Hepatocyte (in vitro differentiated cells): ENCODE measurements around the gene LEMD2.

Experiments
- EZH2 ChIP-seq: fragments of 200-600 bp; sonication (generic); IDR thresholded peaks from 2 replicates; pipeline ENCODE4 v1.6.1; 2016; ENCODE audit warnings: antibody characterized with exemption, mild to moderate bottlenecking, borderline replicate concordance
- EZH2phosphoT487 ChIP-seq: fragments of 200-600 bp; sonication (generic); IDR thresholded peaks from one replicate; pipeline ENCODE4 v1.6.1; 2018; ENCODE audit warnings: antibody characterized with exemption, mild to moderate bottlenecking, low read depth, moderate library complexity; ENCODE audit not compliant: unreplicated experiment, severe bottlenecking
- TF ChIP-seq, protein P1 (sequence below): fragments of 200-600 bp; sonication (generic); IDR thresholded peaks from 2 replicates; pipeline ENCODE4 v1.5.1; 2016; ENCODE audit warnings: antibody characterized with exemption, mild to moderate bottlenecking; ENCODE audit not compliant: poor library complexity

DNA sequence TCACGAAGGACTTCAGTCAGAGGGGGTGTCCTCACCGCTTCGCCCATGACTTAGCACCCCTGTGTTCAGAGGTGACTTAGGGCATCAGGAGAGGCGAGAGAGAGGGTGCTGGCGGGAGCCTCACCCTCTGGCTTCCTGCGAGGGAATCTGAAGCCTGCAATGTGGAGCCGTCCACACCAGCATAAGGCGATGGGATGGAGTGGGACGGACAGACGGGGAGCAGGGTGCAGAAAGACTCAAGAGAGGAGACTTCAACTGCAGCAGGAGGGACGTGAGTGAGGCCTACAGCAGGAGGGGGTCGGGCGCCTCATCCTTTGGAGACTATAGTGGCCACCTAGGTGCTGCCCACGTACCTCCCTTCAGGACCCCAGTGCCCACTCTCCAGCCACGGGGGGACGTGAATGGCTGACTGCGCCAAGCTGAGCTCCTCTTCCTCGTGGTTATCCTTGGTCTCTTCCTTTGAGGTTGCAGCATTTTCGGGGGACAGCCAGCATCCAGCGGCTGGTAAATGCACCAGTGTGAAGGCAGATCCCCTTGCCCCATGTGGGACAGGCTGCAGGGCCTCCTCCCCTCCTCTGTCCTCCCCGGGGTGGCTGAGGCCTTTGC is 41.8 kb upstream of the LEMD2 start:
- TF ChIP-seq, protein P1, sequence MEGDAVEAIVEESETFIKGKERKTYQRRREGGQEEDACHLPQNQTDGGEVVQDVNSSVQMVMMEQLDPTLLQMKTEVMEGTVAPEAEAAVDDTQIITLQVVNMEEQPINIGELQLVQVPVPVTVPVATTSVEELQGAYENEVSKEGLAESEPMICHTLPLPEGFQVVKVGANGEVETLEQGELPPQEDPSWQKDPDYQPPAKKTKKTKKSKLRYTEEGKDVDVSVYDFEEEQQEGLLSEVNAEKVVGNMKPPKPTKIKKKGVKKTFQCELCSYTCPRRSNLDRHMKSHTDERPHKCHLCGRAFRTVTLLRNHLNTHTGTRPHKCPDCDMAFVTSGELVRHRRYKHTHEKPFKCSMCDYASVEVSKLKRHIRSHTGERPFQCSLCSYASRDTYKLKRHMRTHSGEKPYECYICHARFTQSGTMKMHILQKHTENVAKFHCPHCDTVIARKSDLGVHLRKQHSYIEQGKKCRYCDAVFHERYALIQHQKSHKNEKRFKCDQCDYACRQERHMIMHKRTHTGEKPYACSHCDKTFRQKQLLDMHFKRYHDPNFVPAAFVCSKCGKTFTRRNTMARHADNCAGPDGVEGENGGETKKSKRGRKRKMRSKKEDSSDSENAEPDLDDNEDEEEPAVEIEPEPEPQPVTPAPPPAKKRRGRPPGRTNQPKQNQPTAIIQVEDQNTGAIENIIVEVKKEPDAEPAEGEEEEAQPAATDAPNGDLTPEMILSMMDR: no peak
- TF ChIP-seq EZH2 (no peak), EZH2phosphoT487 (no peak)
